Ecto neural progenitor cell (in vitro differentiated cells): ENCODE results near the gene CALD1.

Source experiments
- DNase-seq: peaks from one replicate; pipeline ENCODE4 v3.0.0-alpha.2; 2018; ENCODE audit warnings: low spot score

The CALD1 gene

DNA sequence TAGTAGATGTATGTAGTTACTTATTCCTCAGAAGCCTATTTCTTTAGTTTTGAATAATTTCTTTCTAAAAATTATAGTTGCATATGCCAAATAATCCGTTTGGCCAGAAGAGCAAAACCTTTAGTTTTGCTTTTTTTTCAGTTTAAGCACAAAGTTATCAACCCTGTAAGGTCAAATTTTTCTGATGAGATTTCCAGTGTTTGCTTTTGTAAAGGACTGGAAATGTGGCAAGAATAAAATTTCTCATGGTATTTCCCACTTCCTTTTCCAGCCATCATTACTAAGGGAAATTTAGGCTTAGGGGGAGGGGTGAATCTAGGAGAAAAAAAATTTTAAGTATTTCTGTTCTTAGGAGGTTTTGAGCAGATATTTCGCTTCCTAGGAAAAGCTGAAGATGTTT lies 7.6 kb downstream of the CALD1 start:
- no peak for DNase-seq

DNA sequence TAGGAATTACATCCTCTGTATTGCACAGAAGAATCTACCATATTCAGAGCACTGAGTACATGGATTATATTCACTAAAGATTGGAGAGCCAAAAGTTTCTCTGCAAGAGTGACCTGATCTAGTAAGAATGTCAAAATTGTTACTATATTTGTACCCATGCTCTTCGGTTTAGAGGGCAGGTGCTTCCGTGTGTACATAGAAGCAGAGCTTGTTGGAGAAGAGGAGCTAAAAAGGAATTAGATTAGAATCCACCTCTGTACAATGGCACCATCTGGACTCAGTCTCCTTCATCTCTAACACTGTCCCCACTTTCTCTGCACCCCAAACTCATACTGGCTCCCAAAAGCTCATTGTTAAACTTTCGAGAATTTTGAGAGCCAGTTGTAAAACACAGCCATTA lies 8.3 kb downstream of the CALD1 start:
- no peak for DNase-seq

GRCh38 chr7:134788191-134788590 lies 8.8 kb downstream of the CALD1 start:
- no peak for DNase-seq

GRCh38 chr7:134789967-134790685 lies 10.7 kb downstream of the CALD1 start:
- DNase-seq = no peak

GRCh38 chr7:134792968-134793367 lies 13.5 kb downstream of the CALD1 start:
- no peak for DNase-seq

GRCh38 chr7:134795231-134795630 lies 15.8 kb downstream of the CALD1 start:
- DNase-seq = no peak

GRCh38 chr7:134798155-134798554 lies 18.7 kb downstream of the CALD1 start:
- DNase-seq = no peak

DNA sequence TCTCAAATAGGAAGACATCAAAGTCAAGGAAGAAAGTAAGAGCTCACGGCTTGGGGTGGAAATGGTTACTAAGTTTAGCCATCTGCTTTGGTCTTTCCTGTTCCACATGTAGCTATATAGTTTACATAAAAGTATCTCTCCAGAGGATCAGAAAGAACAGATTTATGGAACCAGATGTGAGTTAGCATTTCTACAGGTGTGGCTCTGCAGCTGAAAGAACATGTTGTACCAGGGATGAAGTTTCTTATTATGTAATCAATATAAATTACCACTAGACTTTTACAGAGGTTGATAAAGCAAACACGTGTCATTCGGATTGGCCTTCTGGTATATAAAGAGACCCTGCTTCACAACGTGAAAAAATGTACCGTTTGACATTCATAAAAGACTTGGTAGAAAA lies 19.9 kb downstream of the CALD1 start:
- DNase-seq = no peak

DNA sequence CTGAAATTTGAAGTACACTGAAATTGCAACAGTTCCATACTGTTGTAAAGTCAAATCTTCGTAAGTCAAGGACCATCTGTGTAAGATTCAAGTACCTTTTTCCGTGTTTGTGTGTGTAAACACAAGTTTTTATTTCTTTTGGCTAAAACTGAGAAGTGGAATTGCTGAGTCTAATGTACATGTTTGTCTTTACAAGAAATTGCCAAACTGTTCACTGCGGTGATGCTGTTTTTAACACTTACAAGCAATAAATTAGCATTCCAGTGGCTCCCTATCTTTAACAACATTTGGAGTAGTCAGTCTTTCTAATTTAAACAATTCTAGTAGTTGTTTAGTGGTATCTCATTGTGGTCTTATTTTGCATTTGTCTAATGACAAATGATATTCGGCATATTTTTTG lies 23.3 kb downstream of the CALD1 start:
- no peak for DNase-seq

GRCh38 chr7:134804351-134804750 lies 24.9 kb downstream of the CALD1 start:
- no peak for DNase-seq

GRCh38 chr7:134804854-134805253 lies 25.4 kb downstream of the CALD1 start:
- DNase-seq = no peak

DNA sequence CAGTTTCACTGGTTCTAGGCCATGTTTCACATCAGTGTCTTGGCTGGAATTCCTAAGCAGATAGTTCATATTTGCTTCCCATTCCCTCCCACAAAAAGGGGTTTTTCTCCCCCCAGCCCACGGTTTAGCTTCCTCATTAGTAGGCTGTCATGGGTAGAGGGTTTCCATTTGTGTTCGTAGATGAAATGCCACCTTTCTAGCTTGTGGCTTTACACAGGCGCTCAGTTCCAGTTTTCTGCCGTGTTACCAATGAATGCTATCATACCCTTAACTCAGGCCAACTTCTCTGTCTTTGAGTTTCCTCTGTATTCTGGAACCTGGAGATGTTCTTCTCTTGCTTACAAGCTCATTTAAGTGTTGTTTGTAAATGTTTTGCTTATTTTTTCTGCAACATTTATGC lies 26.8 kb downstream of the CALD1 start:
- no peak for DNase-seq

- no peak for DNase-seq
These were observed 30.2 kb downstream of the CALD1 start for GRCh38 chr7:134809616-134810015.

DNA sequence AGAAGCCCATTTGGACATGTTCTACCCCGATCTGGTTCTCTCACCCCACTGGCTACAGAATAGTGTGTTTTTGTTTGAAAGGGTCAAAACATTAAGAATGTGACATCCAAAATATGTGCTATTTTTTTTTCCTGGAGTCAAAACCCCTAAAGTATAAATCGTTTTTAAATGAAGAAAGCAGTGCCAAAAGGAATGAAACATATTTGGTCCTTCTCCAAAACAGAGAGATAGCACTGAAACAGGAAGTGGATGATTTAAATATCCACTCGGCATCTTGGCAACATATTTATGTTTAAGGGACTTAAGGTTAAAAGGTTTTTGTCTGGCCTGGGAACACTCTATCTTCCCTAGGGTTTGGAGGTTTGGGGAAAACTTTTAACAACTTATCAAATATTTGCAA lies 32.3 kb downstream of the CALD1 start:
- no peak for DNase-seq

GRCh38 chr7:134813663-134814396 lies 34.4 kb downstream of the CALD1 start:
- no peak for DNase-seq

GRCh38 chr7:134814730-134815364 lies 35.4 kb downstream of the CALD1 start:
- no peak for DNase-seq

GRCh38 chr7:134818613-134819345 lies 39.3 kb downstream of the CALD1 start:
- DNase-seq = no peak

GRCh38 chr7:134819401-134819800 lies 40.0 kb downstream of the CALD1 start:
- no peak for DNase-seq

DNA sequence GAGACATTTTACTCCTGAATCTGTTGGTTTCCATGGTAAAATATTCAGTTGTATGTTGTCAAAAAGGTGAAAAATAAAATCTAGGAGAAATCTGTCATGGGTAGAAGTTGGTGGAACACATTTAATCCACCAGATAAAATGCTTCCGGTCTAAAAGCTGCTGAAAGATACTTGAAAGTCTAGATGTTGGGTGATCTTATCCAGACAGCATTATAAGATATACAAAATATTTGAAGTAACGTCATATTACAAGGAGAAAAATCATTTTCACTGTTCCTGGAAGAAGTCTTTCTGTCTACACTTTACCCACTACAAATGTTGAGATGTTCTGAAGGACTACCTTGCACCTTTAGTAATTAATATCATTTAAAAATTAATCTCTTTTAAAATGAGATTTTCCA lies 40.9 kb downstream of the CALD1 start:
- no peak for DNase-seq

- DNase-seq = no peak
These were observed 41.3 kb downstream of the CALD1 start for GRCh38 chr7:134820778-134821177.

- no peak for DNase-seq
These were observed 44.0 kb downstream of the CALD1 start for GRCh38 chr7:134823400-134823799.

- DNase-seq = no peak
These were observed 46.2 kb downstream of the CALD1 start for GRCh38 chr7:134825666-134826065.

- DNase-seq = no peak
These were observed 46.7 kb downstream of the CALD1 start for GRCh38 chr7:134826105-134826504.
